Testis (tissue), 2 donors: Measurements from ENCODE around the gene FMNL2.

ENCODE experiments used
- CTCF ChIP-seq, 3 experiments: fragments of 450-650 bp in 2 of 3; fragments of 200-600 bp in 1 of 3; sonication (generic) in 1 of 3; IDR thresholded peaks; one replicate each; pipeline ENCODE4 v1.5.1; 2016 to 2019; ENCODE audit warnings: antibody characterized with exemption in 3 of 3, mild to moderate bottlenecking in 2 of 3, moderate library complexity in 1 of 3
- POLR2A ChIP-seq: fragments of 450-650 bp; IDR thresholded peaks from one replicate; pipeline ENCODE4 v1.6.1; 2017; ENCODE audit warnings: antibody characterized with exemption, mild to moderate bottlenecking, moderate library complexity

GRCh38 chr2:152629202-152629601 lies 294.2 kb downstream of the FMNL2 start:
- TF ChIP-seq POLR2A (no peak), CTCF (IDR thresholded peaks at IDR 0.05) (no peak)
